ENCODE results near the gene LONRF2. TPM values are rescaled to one million over a fixed set of nuclear protein-coding genes. Genes with fewer than 3 reads are reported as not detected.

The LONRF2 gene
- total RNA-seq, 4 donors from 2014 or later: 33.6 to 45.1 (median 39.5) TPM

DNA sequence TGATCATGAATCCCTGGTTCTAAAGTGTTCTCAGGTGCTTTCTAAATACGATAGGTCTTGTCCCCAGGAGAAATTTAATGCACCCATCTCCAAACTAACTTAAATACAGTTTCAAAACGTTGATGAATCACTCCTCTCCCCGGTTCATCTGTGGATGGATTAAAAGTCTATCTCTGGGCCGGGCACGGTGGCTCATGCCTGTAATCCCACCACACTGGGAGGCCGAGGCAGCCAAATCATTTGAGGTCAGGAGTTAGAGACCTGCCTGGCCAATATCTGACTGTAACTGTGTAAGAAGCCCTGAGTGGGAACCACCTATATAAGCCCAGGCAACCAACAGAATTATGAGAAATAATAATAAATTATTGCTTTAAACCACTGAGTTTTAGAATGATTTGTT is 78.7 kb downstream of the LONRF2 start:
- intact Hi-C loops (cut with DNase I): loop anchor here (2.0 to 10.0 kb wide), 2 partner anchors 229 to 685 kb away; no protein-coding TSS in a partner anchor
- no peaks in the 10 kb centered on the region for H3K36me3 ChIP-seq
- 82% methylated on average over 6 of the region's 6 CpGs for WGBS
- no peaks in the 10 kb centered on the region for H3K27me3 ChIP-seq
- H3K9me3 ChIP-seq: no peaks in the 10 kb centered on the region
- no peak overlapping the region for H3K27ac ChIP-seq (replicated peaks in 1 of 4)
- no peak for DNase-seq (ENCODE audit: extremely low spot score)
- TF ChIP-seq POLR2AphosphoS5 (IDR thresholded peaks at IDR 0.05) (no peak), EP300 (IDR thresholded peaks at IDR 0.05) (no peak), POLR2A (IDR thresholded peaks at IDR 0.05; ENCODE audit: low read depth) (no peak)
- TF ChIP-seq, protein P1, sequence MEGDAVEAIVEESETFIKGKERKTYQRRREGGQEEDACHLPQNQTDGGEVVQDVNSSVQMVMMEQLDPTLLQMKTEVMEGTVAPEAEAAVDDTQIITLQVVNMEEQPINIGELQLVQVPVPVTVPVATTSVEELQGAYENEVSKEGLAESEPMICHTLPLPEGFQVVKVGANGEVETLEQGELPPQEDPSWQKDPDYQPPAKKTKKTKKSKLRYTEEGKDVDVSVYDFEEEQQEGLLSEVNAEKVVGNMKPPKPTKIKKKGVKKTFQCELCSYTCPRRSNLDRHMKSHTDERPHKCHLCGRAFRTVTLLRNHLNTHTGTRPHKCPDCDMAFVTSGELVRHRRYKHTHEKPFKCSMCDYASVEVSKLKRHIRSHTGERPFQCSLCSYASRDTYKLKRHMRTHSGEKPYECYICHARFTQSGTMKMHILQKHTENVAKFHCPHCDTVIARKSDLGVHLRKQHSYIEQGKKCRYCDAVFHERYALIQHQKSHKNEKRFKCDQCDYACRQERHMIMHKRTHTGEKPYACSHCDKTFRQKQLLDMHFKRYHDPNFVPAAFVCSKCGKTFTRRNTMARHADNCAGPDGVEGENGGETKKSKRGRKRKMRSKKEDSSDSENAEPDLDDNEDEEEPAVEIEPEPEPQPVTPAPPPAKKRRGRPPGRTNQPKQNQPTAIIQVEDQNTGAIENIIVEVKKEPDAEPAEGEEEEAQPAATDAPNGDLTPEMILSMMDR (IDR thresholded peaks at IDR 0.05): no peak
- H3K4me1 ChIP-seq: peaks cover 6 to 18% (median 7%) of the 10 kb centered on the region in 4 donors
- no peak overlapping the region for H3K4me3 ChIP-seq

DNA sequence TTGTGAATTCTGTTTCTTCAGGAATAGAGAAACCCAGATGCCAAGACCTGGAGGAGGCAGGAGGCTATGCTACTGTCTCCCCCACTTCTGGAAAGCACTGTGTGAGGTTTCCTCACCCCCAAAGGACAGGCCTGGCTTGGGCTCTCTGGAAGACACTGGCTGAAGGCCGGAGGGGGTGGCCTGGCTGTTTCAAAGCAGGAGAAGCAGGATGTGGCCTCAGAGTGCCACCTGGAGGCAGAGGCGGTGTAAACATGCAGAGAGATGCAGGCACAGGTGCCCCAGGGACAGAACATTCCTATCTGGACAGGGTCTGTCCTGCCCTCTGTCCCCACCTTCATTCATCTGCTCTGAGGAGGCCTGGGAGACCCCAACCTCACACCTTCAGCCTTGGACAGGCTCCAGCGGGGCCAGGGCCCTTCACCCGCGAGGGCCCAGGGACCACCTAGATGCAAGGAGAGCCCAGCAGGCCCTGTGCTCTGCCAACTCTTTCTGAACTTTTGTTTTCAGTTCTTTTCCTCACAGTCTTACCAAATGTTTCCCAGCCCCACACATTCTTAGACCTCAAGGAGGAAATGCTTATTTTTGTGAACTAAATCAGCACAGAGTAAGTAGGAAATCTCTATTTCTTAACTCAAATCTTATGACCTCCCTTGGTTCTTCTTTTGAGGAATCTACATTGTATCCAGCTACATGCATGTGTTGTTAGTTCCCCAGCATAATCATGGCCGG is 79.2 kb downstream of the LONRF2 start:
- H3K36me3 ChIP-seq: no peaks in the 10 kb centered on the region
- TF ChIP-seq, protein P1 (IDR thresholded peaks at IDR 0.05): peak; percentile 76 to 79 (median 76)
- TF ChIP-seq POLR2A (IDR thresholded peaks at IDR 0.05; ENCODE audit: low read depth) (no peak), EP300 (IDR thresholded peaks at IDR 0.05) (no peak)
- DNase-seq (ENCODE audit: extremely low spot score): no peak
- intact Hi-C loops (cut with DNase I): loop anchor here (2.0 to 10.0 kb wide), 2 partner anchors 228 to 684 kb away; no protein-coding TSS in a partner anchor
- no peak overlapping the region for H3K4me3 ChIP-seq
- H3K4me1 ChIP-seq: peaks cover 6 to 18% (median 7%) of the 10 kb centered on the region in 4 donors
- no peaks in the 10 kb centered on the region for H3K27me3 ChIP-seq
- H3K9me3 ChIP-seq: no peaks in the 10 kb centered on the region
- 62% methylated on average over 4 of the region's 6 CpGs for WGBS
- no peak overlapping the region for H3K27ac ChIP-seq (replicated peaks in 1 of 4)

DNA sequence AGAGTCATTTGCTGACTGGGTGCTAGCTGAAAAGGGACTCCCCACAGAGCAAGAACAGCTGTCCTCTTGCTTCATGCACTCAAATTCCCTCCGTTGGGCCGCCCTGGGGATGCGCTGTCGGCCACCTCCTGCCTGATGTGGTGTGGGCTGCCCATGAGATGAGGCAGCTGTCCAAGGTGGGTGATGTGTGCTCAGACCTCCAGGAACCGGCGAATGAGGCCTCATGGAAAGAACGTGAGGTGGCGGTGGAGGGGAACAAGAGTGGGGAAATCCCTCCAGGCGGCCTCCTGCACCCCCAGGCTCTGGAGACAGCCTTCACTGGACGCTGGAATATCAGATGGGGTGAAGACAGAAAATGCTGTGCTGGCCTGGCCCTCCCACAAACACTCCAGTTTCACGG is 79.8 kb downstream of the LONRF2 start:
- WGBS: 79% methylated on average over 11 of the region's 11 CpGs
- DNase-seq (ENCODE audit: extremely low spot score): no peak
- H3K4me1 ChIP-seq: peaks cover 6 to 18% (median 7%) of the 10 kb centered on the region in 4 donors
- H3K4me3 ChIP-seq: no peak overlapping the region
- no peak overlapping the region for H3K27ac ChIP-seq (replicated peaks in 1 of 4)
- intact Hi-C loops (cut with DNase I): loop anchor here (2.0 to 10.0 kb wide), 2 partner anchors 228 to 684 kb away; no protein-coding TSS in a partner anchor
- H3K36me3 ChIP-seq: no peaks in the 10 kb centered on the region
- no peak for TF ChIP-seq POLR2A (IDR thresholded peaks at IDR 0.05; ENCODE audit: low read depth)
- no peaks in the 10 kb centered on the region for H3K27me3 ChIP-seq
- no peaks in the 10 kb centered on the region for H3K9me3 ChIP-seq

DNA sequence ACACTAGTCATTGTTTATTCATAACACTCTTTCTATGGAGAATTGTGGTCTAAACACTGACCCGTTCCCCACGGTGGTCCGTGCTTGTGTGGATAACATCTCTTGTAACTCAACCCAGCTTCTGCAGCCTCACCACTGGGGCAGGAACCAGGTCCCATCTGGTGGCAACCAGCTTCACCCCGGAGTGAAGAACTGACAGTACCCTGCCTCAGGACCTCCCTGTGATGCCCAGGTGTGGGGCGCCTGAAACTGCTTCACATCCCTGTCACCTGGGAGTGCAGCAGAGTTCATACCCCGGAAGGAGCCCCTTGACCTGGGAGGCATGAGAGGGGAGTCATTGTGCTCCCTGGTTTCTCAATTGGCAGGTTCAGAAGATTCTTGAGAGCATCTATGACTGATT is 81.1 kb downstream of the LONRF2 start:
- intact Hi-C loops (cut with DNase I): loop anchor here (10.0 kb wide), 1 partner anchor 226 kb away; no protein-coding TSS in a partner anchor
- Histone ChIP-seq H3K9me3 (no peaks in the 10 kb centered on the region), H3K4me1 (peaks cover 6 to 11% (median 7%) of the 10 kb centered on the region in 4 donors), H3K36me3 (no peaks in the 10 kb centered on the region), H3K4me3 (no peak overlapping the region), H3K27ac (replicated peaks in 1 of 4) (no peak overlapping the region), H3K27me3 (no peaks in the 10 kb centered on the region)
- no peak for DNase-seq (ENCODE audit: extremely low spot score)
- WGBS: 91% methylated on average over 3 of the region's 6 CpGs
- no peak for TF ChIP-seq EP300 (IDR thresholded peaks at IDR 0.05)
- TF ChIP-seq POLR2AphosphoS5 (IDR thresholded peaks at IDR 0.05): no peak
- TF ChIP-seq, protein P1 (IDR thresholded peaks at IDR 0.05): no peak
- no peak for TF ChIP-seq POLR2A (IDR thresholded peaks at IDR 0.05; ENCODE audit: low read depth)

DNA sequence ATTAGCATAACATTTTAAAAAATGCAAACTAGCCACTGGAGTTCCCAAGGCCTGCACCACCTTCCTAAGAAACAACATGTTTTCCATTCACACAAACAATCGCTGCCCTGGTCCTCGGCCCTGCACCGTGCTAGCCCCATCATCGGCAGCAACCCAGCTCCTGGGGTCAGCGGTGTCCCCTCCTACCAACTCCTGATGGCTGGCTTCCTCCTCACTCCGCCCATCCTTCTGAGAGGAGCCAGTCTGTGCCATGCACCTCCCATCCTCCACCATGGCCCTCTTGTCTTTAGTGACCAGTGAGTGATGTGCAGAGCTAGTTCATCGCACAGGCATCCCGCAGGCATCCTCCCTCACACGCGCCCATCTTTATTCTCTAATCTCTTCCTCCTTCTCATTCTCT is 81.9 kb downstream of the LONRF2 start:
- Histone ChIP-seq H3K27ac (replicated peaks in 1 of 4) (no peak overlapping the region), H3K4me1 (peaks cover 6 to 11% (median 7%) of the 10 kb centered on the region in 4 donors), H3K9me3 (no peaks in the 10 kb centered on the region), H3K36me3 (no peaks in the 10 kb centered on the region), H3K27me3 (no peaks in the 10 kb centered on the region), H3K4me3 (no peak overlapping the region)
- 94% methylated on average over 10 of the region's 10 CpGs for WGBS
- intact Hi-C loops (cut with DNase I): loop anchor here (10.0 kb wide), 1 partner anchor 226 kb away; no protein-coding TSS in a partner anchor
- TF ChIP-seq POLR2A (IDR thresholded peaks at IDR 0.05; ENCODE audit: low read depth) (no peak), POLR2AphosphoS5 (IDR thresholded peaks at IDR 0.05) (no peak), EP300 (IDR thresholded peaks at IDR 0.05) (no peak)
- TF ChIP-seq, protein P1 (IDR thresholded peaks at IDR 0.05): no peak
- DNase-seq (ENCODE audit: extremely low spot score): no peak

Data from esophagus muscularis mucosa (tissue), 4 donors.